ENCODE results near the gene PFN2.
"Not testable (repeated sequence)": the region's sequence is repeated elsewhere in the genome, so short reads cannot be mapped to it uniquely, and the experiment has no call there.

The PFN2 gene

DNA sequence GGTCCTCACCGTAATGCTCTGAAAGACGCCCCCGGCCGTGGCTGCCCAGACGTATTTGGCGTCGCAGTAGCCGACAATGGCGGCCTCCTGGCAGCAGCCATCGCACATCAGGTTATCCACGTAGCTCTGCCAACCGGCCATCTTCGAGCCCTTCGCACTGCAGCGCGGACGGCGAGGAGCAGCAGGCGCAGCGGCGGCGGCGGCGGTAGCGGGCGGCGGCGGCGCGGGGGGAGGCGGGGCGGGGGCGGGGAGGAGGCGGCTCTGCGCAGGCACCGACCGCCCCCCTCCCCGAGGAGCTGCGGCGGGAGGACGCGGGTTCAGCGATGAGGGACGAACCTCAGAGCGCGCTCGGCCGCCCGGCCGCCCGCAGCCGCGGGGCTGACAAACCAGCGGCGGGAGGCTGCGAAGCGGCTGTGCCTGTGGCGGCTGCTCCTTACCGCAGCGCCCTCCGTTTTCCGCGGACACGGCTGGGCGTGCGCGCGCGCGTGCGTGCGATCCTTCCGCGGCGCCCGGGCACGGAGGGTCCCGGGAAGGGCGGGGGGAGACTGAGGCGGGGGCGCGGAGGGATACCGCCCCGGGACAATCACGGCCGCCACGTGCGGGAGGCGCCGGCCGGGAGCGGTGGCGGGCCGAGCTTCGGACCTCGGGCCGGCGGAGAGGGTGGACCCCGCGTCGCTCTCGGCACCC is at the start of gene PFN2:
Gene PFN2 (minus strand): TSS at position 180 of the 687 bp plus-strand sequence. CDS start 39 bp downstream, at position 141.
- DNase-seq = peak; percentile 80

- DNase-seq = no peak
Measured at GRCh38 chr3:150015901-150016300, 45.2 kb upstream of the PFN2 start.

DNA sequence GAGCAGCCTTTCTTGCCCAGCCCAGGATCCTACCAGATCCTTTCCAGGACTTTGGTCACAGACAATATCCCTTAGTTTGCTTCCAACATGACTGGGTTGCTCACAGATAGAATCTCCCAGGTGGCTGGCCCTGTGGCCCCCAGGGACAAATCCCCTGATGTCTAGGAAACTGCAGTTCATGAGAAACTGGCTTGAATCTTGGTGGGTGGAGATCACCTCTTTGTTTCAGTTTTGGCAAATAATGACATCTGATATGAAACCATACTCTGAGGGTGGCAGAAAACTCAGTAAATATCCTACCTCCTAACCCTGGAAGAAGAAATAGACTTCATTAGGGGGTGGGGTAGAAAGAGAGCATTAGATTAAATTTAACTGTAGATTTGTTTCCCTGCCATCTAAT is 44.1 kb upstream of the PFN2 start:
- DNase-seq = no peak

DNA sequence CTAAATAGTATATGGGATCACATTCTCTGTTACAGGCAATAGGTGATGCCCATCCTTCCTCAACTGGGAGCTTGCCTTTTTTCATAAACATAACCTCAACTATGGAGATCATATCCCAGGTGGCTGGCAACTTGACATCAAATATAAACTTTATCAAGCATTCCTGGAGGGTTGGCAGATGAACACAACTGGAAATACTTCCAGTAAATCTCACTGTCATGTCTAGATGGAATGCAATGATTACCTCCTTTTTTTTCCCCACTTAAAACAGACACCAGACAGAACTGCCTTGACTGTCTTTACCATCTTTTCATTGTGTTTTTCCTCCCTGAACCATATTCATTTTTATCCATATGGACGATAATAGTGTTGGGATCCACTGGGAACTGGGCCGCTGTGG is 43.1 kb upstream of the PFN2 start:
- DNase-seq = no peak

- DNase-seq = no peak
Measured at GRCh38 chr3:150006794-150007193, 36.1 kb upstream of the PFN2 start.

GRCh38 chr3:150005243-150006112 is 34.8 kb upstream of the PFN2 start:
- DNase-seq = no peak

DNA sequence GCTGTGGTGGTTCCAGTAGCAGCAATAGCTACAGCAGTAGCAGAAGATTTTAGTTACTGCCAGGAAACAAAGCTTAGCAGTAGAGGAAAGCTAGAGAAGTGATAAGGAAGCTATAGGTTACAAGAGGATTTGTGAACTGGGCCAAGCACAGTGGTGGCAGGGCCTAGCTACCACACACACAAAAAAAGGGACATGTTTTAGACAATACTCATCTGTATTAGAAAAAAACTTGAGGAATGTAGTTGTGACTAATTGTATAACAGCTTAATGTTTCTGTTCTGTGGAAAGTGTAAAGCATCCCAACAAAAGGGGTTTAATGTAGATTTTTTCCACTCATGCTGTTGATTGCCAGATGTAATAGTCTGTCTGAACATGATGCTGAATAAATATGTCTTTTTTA is 29.9 kb upstream of the PFN2 start:
- no peak for DNase-seq

DNA sequence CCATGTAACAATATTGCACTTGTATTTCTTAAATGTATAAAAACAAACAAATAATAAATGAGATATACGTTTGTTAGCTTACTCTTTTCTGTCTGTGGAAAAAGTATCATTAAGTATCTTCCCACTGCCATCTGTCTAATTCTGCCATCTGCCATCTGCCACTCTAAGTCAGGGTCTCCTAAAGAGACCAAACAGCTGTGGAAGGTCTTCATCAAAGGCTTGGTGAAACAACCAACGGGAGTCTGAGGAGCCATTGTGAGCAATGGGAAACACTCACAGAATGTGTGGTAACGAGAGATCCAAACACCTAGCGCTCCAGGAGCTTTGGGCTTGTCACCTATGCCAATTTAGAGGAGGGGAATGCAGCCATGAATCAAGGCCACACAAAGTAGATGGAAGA is 28.7 kb upstream of the PFN2 start:
- DNase-seq = no peak

GRCh38 chr3:149998946-149999345 is 28.3 kb upstream of the PFN2 start:
- DNase-seq = no peak

GRCh38 chr3:149992416-149993058 is 21.8 kb upstream of the PFN2 start:
- DNase-seq = no peak

- DNase-seq = no peak
Measured at GRCh38 chr3:149990423-149990948, 19.8 kb upstream of the PFN2 start.

GRCh38 chr3:149989307-149989706 is 18.6 kb upstream of the PFN2 start:
- DNase-seq = no peak

GRCh38 chr3:149983628-149984027 is 12.9 kb upstream of the PFN2 start:
- no peak for DNase-seq

DNA sequence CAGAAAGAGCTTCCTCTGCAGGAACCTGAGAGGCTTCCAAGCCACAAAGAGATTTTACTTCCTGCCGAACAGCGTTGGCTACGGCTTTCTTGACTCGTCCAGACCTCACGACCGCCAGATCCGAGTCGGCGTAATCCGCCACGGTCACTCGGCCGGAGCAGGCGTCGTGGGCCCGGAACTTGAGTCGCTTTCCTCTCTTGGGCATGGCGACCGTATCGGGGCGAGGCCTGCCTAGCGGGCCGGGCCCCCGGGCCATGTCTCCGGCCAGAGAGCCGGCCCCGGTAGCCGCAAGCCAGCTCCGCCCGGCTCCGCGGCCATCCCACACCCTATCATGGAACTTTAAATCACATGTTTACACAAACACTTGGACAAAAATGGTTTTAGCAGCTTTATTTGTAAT is 12.4 kb upstream of the PFN2 start:
- not testable (repeated sequence) for DNase-seq

- DNase-seq = not testable (repeated sequence)
Measured at GRCh38 chr3:149981979-149982378, 11.3 kb upstream of the PFN2 start.

DNA sequence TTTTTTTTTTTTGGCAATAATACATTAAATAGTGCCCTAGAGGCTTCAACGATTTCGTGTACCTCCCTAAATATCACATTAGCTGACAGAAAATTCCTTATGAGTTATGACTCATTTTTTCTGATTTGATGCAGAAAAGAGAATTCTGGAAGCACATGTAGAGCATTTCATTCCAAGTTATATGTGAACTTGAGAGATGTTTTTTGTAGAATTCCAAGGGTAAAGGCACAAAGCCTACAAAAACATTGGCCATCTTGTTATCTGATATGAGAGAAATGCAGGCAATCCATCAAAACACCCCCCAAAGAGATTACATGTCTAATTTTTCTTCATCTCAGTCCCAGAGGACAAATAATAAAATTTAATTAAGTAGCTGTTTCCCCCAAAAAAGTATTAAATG is 6.7 kb upstream of the PFN2 start:
- no peak for DNase-seq

- no peak for DNase-seq
Measured at GRCh38 chr3:149975919-149976318, 5.2 kb upstream of the PFN2 start.

GRCh38 chr3:149971403-149972075 is 844 bp upstream of the PFN2 start:
- DNase-seq = peak; percentile 80

- DNase-seq = peak; percentile 79
Measured at GRCh38 chr3:149969940-149970715, 567 bp downstream of the PFN2 start.

DNA sequence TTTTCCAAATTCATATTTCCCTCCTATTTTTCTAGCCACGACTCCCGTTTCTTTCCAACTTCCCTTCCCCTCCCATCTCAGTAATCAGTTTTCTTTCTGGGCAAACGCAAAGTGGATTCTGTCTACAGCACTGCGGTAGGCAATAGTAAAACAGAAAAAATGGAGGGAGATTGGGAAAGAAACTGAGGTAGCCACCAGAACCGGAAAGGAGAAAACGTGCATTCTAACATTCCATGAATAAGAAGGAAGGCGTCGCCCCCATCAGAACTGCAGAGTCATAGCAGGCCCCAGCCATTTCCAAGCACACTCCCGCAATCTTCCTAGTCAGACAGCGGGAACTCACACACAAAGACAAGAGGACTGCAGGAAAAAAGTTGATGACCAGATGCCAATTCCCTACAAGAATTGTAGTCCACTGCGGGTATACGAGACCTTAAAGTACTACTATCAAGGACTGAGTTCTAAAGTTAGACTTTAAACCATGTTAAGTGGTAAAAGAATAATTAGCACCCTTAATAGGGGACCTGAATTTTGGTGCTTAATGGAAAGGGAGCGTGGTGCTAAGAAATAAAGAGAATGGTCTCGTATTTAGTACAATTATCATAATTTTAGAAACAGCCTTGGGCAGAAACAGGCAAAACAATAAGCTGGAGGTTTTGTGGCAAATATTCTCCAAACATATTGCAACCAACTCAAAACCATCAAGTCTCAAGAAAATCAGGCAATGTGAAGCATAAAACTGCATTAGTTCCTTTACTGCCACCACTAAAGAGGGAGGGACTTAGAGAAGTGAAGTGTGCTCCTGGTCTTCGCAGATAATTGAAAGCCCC is 1.4 kb downstream of the PFN2 start:
- peak; percentile 65 for DNase-seq

DNA sequence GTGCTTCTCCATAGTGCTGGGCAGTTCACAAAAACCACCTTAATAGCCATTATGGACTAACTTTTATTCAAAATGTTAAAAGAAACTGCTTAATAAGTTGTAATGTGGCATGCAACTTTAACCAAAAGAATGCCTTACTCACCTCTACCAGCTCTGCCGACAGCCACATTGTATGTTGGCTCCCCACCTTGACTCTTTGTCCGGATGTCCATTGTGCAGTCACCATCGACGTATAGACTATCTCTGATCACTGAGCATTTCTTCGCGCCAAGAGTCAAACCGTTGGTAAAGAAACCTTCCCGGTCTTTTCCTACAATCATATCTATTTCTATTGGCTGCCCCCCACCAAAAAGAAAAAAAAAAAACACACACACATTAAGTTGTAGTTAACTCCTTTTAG is 2.5 kb downstream of the PFN2 start:
- DNase-seq = peak; percentile 32

Data from NCI-H345 (cell line).